ENCODE results near the gene TERB1.

DNA sequence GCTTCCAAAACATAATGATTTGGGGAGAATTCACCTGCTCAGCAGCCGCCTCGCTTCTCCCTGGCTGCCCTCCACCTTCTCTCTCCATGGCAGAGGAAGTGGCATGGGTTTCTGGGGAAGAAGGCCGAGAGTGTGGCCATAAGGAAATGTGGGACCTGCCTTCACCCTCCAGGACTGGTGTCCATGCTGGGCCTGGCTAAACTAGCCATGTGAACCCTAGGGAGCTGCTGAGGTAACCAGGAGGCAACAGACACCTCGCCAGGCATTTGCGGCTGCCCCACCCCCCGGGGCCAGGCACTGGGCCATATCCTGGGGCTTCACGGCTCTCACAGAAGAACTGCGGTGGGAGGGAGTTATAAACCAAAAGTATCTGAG, 94.9 kb downstream of the TERB1 start:
- no peak for TF ChIP-seq ZNF585B (tag by site-specific recombination; IDR thresholded peaks at IDR 0.05)
- no peak for TF ChIP-seq KLF1 (tag by site-specific recombination; IDR thresholded peaks at IDR 0.05)
- TF ChIP-seq ZNF132 (tag by site-specific recombination; IDR thresholded peaks at IDR 0.05; ENCODE audit: borderline replicate concordance), result no peak
- no peak for TF ChIP-seq ZNF174 (tag by site-specific recombination; IDR thresholded peaks at IDR 0.05)
- TF ChIP-seq, protein P1, sequence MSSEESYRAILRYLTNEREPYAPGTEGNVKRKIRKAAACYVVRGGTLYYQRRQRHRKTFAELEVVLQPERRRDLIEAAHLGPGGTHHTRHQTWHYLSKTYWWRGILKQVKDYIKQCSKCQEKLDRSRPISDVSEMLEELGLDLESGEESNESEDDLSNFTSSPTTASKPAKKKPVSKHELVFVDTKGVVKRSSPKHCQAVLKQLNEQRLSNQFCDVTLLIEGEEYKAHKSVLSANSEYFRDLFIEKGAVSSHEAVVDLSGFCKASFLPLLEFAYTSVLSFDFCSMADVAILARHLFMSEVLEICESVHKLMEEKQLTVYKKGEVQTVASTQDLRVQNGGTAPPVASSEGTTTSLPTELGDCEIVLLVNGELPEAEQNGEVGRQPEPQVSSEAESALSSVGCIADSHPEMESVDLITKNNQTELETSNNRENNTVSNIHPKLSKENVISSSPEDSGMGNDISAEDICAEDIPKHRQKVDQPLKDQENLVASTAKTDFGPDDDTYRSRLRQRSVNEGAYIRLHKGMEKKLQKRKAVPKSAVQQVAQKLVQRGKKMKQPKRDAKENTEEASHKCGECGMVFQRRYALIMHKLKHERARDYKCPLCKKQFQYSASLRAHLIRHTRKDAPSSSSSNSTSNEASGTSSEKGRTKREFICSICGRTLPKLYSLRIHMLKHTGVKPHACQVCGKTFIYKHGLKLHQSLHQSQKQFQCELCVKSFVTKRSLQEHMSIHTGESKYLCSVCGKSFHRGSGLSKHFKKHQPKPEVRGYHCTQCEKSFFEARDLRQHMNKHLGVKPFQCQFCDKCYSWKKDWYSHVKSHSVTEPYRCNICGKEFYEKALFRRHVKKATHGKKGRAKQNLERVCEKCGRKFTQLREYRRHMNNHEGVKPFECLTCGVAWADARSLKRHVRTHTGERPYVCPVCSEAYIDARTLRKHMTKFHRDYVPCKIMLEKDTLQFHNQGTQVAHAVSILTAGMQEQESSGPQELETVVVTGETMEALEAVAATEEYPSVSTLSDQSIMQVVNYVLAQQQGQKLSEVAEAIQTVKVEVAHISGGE (tag by site-specific recombination; conservative IDR thresholded peaks at IDR 0.05; ENCODE audit: low read depth), result no peak
- TF ChIP-seq, protein P2, sequence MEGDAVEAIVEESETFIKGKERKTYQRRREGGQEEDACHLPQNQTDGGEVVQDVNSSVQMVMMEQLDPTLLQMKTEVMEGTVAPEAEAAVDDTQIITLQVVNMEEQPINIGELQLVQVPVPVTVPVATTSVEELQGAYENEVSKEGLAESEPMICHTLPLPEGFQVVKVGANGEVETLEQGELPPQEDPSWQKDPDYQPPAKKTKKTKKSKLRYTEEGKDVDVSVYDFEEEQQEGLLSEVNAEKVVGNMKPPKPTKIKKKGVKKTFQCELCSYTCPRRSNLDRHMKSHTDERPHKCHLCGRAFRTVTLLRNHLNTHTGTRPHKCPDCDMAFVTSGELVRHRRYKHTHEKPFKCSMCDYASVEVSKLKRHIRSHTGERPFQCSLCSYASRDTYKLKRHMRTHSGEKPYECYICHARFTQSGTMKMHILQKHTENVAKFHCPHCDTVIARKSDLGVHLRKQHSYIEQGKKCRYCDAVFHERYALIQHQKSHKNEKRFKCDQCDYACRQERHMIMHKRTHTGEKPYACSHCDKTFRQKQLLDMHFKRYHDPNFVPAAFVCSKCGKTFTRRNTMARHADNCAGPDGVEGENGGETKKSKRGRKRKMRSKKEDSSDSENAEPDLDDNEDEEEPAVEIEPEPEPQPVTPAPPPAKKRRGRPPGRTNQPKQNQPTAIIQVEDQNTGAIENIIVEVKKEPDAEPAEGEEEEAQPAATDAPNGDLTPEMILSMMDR (tag by site-specific recombination; IDR thresholded peaks at IDR 0.05), result no peak
- no peak for TF ChIP-seq ZNF747 (tag by site-specific recombination; IDR thresholded peaks at IDR 0.05)
- no peak for TF ChIP-seq ZNF391 (tag by site-specific recombination; IDR thresholded peaks at IDR 0.05; ENCODE audit: borderline replicate concordance, low read depth)

Measured in HEK293 (cell line).